A549 treated with ZK216348 at 1 μM for 4 hours (cell line): Measurements from ENCODE around the gene MALSU1. TPM values are rescaled to one million over a fixed set of nuclear protein-coding genes. Genes with fewer than 3 reads are reported as not detected.

ENCODE experiments used
- total RNA-seq: library from RNA; stranded (reverse); fragments of 200-300 nt; extraction: Qiagen RNA extraction; gene quantifications from 5 replicates; pipeline ENCODE4 v1.2.3, GENCODE V29; 2022; ENCODE audit warnings: low read depth

The MALSU1 gene
- 67.7 to 91.6 TPM (median 89.2 TPM) in 5 replicates for total RNA-seq

DNA sequence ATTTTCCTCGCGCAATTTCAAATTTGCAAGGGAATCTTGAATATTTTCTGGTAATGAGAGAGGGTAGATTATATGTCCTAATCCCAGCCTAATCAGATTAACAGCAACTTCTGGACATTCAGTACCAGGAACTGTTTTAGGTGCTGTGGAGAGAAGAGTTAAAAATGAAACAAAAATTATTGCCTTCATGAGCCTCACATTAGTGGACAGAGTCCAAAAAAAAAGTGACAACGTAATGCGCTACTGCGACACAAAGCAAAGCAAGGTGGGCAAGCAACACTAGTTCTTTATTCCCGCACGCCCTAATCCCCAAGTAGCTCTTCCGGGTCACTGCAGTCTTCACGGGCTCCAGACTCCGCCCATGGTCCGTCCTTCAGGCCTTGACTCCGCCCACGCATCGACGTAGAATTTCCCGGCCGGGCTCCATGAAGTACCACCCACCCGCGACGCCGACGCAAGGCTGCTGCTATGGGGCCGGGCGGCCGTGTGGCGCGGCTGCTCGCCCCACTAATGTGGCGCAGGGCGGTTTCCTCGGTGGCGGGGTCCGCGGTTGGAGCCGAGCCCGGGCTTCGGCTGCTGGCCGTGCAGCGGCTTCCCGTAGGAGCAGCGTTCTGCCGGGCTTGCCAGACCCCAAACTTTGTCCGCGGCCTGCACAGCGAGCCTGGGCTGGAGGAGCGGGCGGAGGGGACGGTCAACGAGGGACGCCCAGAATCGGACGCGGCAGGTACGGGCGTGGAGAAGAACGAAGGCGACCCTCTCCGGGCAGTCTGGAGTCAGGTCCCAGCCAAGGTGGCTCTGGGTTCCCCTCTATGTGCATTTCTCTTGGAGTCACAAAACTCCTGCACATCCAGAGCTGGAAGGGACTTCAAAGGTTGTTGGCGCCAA, at the start of gene MALSU1:
MALSU1 (plus strand) TSS at position 455 of the 885 bp plus-strand sequence; CDS start at position 469, 14 bp downstream.

Other genes starting within 250 kb of the MALSU1 start
- gene KLHL7, start 193.6 kb upstream of the MALSU1 start, total RNA-seq = 18.8 to 25.8 TPM (median 22.1 TPM) in 5 replicates
- gene NUP42, start 117.3 kb upstream of the MALSU1 start, total RNA-seq = 26.1 to 31.1 TPM (median 27.5 TPM) in 5 replicates
- 2.2 to 4.8 TPM (median 2.8 TPM) in 5 replicates for gene GPNMB, start 52.6 kb upstream of the MALSU1 start, total RNA-seq
- 19.2 to 34.3 TPM (median 24.8 TPM) in 5 replicates for gene IGF2BP3, start 171.2 kb downstream of the MALSU1 start, total RNA-seq
- gene TRA2A, start 232.6 kb downstream of the MALSU1 start, total RNA-seq = 69.1 to 88.0 TPM (median 80.7 TPM) in 5 replicates